Uterus (tissue), 2 donors: ENCODE measurements around the gene CD101.

ENCODE experiments used
- POLR2A ChIP-seq, 2 donors: fragments of 450-650 bp; IDR thresholded peaks; one replicate each; pipeline ENCODE4 v1.6.1; 2016; ENCODE audit warnings: antibody characterized with exemption in 2 of 2, mild to moderate bottlenecking in 1 of 2, moderate library complexity in 1 of 2
- TF ChIP-seq, protein P1 (sequence below), 4 experiments: fragments of 200-600 bp in 2 of 4; fragments of 450-650 bp in 2 of 4; sonication (generic) in 2 of 4; IDR thresholded peaks; one replicate each; pipeline ENCODE4 v1.5.1; 2016 to 2019; ENCODE audit warnings: antibody characterized with exemption in 4 of 4, mild to moderate bottlenecking in 2 of 4, moderate library complexity in 1 of 4

DNA sequence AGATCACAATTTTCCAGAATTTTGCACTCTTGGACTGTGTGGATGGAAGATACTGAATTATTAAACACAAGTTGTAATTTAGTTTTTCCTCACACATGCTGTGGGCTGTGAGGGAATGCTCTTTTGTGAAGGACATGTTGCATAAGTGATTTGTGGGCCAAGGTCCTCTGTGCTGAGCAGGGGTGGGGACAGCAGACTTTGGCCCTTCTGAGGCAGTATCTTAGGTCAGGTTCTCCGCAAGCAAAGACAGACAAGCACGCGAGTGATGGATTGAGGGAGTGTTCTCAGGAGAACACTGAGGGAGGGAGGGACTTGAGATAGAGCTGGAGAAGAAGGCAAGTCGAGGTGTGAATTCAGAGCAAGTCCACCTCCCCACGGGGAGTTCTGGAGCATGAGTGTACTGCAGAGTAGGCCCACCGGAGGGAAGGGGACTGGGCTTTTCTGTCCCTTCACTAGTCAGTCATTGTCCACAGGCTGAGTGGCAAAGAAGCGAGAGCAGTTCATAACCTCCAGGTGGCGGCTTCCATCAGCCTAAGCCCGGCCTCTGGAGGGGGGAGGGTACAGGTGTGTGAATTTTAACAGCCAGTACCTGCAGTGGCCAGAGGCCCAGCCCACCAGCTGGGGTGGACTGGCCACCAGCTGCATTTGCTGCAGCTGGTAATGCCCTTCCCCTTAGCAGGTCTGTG lies 19.1 kb upstream of the CD101 start:
- TF ChIP-seq POLR2A (IDR thresholded peaks at IDR 0.05): no peak
- TF ChIP-seq, protein P1, sequence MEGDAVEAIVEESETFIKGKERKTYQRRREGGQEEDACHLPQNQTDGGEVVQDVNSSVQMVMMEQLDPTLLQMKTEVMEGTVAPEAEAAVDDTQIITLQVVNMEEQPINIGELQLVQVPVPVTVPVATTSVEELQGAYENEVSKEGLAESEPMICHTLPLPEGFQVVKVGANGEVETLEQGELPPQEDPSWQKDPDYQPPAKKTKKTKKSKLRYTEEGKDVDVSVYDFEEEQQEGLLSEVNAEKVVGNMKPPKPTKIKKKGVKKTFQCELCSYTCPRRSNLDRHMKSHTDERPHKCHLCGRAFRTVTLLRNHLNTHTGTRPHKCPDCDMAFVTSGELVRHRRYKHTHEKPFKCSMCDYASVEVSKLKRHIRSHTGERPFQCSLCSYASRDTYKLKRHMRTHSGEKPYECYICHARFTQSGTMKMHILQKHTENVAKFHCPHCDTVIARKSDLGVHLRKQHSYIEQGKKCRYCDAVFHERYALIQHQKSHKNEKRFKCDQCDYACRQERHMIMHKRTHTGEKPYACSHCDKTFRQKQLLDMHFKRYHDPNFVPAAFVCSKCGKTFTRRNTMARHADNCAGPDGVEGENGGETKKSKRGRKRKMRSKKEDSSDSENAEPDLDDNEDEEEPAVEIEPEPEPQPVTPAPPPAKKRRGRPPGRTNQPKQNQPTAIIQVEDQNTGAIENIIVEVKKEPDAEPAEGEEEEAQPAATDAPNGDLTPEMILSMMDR (IDR thresholded peaks at IDR 0.05): no peak
